Measurements from ENCODE around the gene SGK1.
"Not testable (repeated sequence)": the region's sequence is repeated elsewhere in the genome, so short reads cannot be mapped to it uniquely, and the experiment has no call there.

Gene SGK1

DNA sequence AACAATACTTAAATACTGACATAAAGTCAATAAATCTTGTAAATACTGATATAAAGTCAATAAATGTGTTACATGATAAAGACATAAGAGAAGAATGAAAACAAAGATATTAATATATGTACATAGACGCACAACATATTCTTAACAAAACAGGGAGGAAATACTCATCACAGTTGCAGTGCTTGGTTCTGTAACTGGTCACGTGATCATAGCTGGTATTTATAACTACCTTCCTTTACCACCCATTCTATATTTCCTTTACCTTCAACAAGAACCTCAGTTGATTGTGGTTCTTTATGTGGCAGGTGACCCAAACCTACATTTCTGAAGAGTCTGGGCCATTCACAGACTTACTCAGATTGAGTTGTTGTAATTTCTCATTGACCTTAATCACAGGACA, 131.6 kb downstream of the SGK1 start:
- no peak overlapping the region for H3K4me3 ChIP-seq (ENCODE audit: low read depth, low read length)
- TF ChIP-seq, protein P1, sequence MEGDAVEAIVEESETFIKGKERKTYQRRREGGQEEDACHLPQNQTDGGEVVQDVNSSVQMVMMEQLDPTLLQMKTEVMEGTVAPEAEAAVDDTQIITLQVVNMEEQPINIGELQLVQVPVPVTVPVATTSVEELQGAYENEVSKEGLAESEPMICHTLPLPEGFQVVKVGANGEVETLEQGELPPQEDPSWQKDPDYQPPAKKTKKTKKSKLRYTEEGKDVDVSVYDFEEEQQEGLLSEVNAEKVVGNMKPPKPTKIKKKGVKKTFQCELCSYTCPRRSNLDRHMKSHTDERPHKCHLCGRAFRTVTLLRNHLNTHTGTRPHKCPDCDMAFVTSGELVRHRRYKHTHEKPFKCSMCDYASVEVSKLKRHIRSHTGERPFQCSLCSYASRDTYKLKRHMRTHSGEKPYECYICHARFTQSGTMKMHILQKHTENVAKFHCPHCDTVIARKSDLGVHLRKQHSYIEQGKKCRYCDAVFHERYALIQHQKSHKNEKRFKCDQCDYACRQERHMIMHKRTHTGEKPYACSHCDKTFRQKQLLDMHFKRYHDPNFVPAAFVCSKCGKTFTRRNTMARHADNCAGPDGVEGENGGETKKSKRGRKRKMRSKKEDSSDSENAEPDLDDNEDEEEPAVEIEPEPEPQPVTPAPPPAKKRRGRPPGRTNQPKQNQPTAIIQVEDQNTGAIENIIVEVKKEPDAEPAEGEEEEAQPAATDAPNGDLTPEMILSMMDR (conservative IDR thresholded peaks at IDR 0.05; ENCODE audit: low read depth, low read length): no peak
- DNase-seq (ENCODE audit: low read depth): no peak

DNA sequence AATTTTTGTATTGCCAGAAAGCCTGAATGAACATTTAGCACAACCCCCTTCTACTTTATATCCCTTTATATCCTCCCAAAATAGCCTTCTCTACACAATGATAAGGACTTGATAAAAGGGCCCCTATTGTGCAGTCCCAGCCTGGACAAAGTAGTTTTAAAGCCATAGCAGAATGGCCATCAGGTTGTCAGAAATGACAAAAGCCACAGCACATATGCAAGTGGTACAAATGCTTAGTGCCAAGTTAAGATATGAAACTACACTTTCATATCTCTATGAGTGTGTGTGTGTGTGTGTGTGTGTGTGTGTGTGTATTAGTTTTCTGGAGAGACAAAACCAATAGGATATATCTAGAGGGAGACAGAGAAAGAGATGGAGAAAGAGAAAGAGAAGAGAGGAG, 132.6 kb downstream of the SGK1 start:
- TF ChIP-seq, protein P1 (conservative IDR thresholded peaks at IDR 0.05; ENCODE audit: low read depth, low read length): no peak
- no peak overlapping the region for H3K4me3 ChIP-seq (ENCODE audit: low read depth, low read length)
- no peak for DNase-seq (ENCODE audit: low read depth)

DNA sequence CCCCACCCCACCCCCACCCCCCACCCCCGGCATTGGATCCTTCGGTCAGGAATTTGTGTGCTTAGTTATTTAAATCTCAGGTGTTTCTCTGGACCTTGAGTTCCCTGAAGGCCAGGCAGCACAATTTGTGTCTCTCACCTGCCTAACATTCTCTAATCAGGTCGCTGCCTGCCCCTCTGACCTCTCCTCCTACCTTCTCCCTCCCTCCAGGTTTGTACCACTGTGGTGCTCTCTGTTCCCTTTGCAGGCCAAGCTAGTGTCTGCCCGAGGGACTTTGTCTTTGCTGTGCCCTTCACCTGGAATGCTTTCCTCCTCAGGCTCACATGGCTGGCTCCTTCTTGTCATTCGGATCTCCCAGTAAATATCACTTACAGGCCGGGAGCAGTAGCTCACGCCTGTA, 134.1 kb downstream of the SGK1 start:
- TF ChIP-seq, protein P1 (conservative IDR thresholded peaks at IDR 0.05; ENCODE audit: low read depth, low read length): no peak
- DNase-seq (ENCODE audit: low read depth): no peak
- no peak overlapping the region for H3K4me3 ChIP-seq (ENCODE audit: low read depth, low read length)

DNA sequence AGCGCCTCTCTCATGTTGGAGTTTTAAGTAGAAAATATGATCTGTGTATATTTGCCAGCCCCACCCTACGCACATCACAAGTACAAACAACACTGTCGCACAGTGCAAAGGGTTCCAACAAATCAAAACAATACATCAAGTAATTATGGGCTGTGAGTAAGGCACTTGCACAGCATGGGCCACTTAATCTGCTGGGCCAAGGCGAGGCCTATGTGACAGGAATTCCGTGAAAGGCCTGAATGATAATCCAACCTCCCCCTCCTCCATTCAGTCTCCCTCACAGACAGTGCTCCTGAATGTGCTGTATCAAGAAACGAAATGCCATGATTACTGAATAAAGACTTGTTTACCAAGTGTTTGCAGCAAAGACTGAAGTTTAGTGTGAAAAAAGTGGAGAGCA, 135.4 kb downstream of the SGK1 start:
- H3K4me3 ChIP-seq (ENCODE audit: low read depth, low read length): no peak overlapping the region
- no peak for DNase-seq (ENCODE audit: low read depth)
- TF ChIP-seq, protein P1 (conservative IDR thresholded peaks at IDR 0.05; ENCODE audit: low read depth, low read length): no peak

DNA sequence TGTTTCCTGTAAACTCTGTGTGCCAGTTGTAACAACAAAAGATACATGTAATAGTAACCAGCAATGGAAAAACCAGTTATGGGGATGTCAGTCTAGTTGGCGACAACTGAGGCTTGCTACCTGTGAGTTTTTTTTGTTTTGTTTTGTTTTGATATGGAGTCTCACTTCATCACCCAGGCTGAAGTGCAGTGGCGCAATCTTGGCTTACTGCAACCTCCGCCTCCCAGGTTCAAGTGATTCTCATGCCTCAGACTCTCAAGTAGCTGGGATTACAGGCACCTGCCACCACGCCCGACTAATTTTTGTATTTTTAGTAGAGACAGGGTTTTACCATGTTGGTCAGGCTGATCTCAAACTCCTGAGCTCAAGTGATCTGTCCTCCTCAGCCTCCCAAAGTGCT, 136.2 kb downstream of the SGK1 start:
- H3K4me3 ChIP-seq (ENCODE audit: low read depth, low read length); DNase-seq (ENCODE audit: low read depth): not testable (repeated sequence)

DNA sequence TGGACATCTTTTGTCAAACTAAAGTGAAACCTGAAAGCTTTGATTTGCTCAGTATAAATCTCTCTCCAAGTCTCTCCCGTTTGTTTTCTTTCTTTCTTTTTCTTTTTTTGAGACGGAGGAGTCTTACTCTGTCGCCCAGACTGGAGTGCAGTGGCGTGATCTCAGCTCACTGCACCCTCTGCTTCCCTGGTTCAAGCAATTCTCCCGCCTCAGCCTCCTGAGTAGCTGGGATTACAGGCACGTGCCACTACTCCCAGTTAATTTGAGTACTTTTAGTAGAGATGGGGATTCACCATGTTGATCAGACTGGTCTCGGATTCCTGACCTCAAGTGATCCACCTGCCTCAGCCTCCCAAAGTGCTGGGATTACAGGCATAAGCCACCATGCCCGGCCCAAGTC, 136.7 kb downstream of the SGK1 start:
- DNase-seq (ENCODE audit: low read depth): not testable (repeated sequence)

DNA sequence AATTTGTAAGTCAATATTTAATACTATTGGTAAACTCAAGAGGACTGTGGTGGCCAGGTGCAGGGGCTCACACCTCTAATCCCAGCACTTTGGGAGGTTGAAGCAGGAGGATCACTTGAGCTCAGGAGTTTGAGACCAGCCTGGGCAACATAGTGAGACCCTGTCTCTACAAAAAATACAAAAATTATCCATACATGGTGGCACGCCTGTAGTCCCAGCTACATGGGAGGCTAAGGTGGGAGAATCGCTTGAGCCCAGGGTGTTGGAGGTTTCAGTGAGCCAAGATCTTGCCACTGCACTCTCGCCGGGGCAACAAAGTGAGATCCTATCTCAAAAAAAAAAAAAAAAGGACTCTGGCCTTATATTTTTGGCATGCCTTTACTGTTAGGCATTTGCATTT, 137.4 kb downstream of the SGK1 start:
- H3K4me3 ChIP-seq (ENCODE audit: low read depth, low read length); DNase-seq (ENCODE audit: low read depth): not testable (repeated sequence)

More for the DNA sequence above, 136.7 kb downstream of the SGK1 start:
- not testable (repeated sequence) for H3K4me3 ChIP-seq (ENCODE audit: low read depth, low read length)

DNA sequence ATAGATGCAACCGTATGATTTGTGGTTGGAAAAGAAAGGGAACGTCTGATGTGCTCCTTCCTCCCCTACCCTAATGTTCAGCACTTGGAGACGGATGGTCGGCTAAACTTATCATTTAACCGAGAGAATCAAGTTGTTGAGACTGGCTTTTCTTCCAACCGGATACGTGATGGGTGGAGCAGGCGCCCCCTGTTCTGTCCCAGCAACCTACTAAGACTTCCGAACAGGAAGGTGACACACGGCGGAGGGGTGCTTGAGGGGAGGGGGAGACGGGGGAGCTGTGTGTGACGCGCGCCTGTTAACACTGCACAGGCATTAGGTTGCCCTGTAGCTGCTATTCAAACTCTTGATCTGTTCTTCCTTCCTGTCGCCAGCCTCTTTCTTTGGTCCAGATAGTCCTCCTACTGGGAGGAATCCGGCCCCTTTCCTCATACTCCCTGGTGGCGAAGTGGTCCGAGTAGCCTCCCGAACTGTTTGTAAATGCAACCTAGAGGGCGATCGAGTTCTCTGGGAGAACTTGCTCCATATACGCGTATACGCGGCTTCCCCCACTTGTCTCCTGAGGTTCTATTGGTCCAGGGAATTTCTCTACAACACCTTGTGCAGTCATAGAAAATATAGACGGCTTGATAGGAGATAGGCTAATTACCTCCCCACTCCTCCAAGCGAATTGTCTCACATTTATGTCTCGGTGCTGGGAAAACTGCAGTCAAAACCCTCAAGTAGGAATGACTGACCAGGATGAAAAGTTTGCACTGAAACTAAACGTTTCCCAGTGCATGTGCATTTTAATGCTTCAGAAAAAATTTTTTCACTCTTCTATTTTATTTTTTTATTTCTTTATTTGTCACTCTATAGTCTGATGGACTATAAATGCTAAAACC, 139.5 kb downstream of the SGK1 start:
- H3K4me3 ChIP-seq (ENCODE audit: low read depth, low read length): peak overlapping the region; percentile 61
- TF ChIP-seq, protein P1 (conservative IDR thresholded peaks at IDR 0.05; ENCODE audit: low read depth, low read length): peak; percentile 95
- DNase-seq (ENCODE audit: low read depth): peak; percentile 97
